HG03575 (cell line): Measurements from ENCODE around the gene GFPT2.

Experiments
- ATAC-seq: cut with Tn5 transposase; IDR thresholded peaks from one replicate; pipeline ENCODE4 v1.9.1; 2021; ENCODE audit not compliant: unreplicated experiment, insufficient number of reproducible peaks, low FRiP score; ENCODE audit errors: extremely low read depth

GFPT2 gene

GRCh38 chr5:180379355-180380070 lies 26.4 kb upstream of the GFPT2 start:
- ATAC-seq, result no peak

- ATAC-seq, result no peak
Observed at GRCh38 chr5:180378438-180379344, 25.6 kb upstream of the GFPT2 start.

- ATAC-seq, result no peak
Observed at GRCh38 chr5:180377556-180378197, 24.5 kb upstream of the GFPT2 start.

- no peak for ATAC-seq
Observed at GRCh38 chr5:180376511-180376910, 23.4 kb upstream of the GFPT2 start.

- no peak for ATAC-seq
Observed at GRCh38 chr5:180375955-180376354, 22.8 kb upstream of the GFPT2 start.

GRCh38 chr5:180375291-180375690 lies 22.2 kb upstream of the GFPT2 start:
- ATAC-seq, result no peak

GRCh38 chr5:180373870-180374269 lies 20.7 kb upstream of the GFPT2 start:
- ATAC-seq, result no peak

GRCh38 chr5:180373454-180373853 lies 20.3 kb upstream of the GFPT2 start:
- ATAC-seq, result no peak

- ATAC-seq, result no peak
Observed at GRCh38 chr5:180371949-180372348, 18.8 kb upstream of the GFPT2 start.

- no peak for ATAC-seq
Observed at GRCh38 chr5:180370861-180371641, 17.9 kb upstream of the GFPT2 start.

- ATAC-seq, result no peak
Observed at GRCh38 chr5:180367991-180368390, 14.9 kb upstream of the GFPT2 start.

GRCh38 chr5:180367300-180367699 lies 14.2 kb upstream of the GFPT2 start:
- ATAC-seq, result no peak

GRCh38 chr5:180366326-180366725 lies 13.2 kb upstream of the GFPT2 start:
- ATAC-seq, result no peak

GRCh38 chr5:180365829-180366228 lies 12.7 kb upstream of the GFPT2 start:
- ATAC-seq, result no peak

- no peak for ATAC-seq
Observed at GRCh38 chr5:180364306-180364856, 11.2 kb upstream of the GFPT2 start.

GRCh38 chr5:180360078-180360957 lies 7.2 kb upstream of the GFPT2 start:
- ATAC-seq, result no peak

- ATAC-seq, result no peak
Observed at GRCh38 chr5:180358694-180359093, 5.6 kb upstream of the GFPT2 start.

- ATAC-seq, result no peak
Observed at GRCh38 chr5:180358179-180358578, 5.0 kb upstream of the GFPT2 start.
